GM12892 (cell line): ENCODE measurements around the gene LITAF.

Source experiments
- POLR2A ChIP-seq: IDR thresholded peaks from 2 replicates; pipeline ENCODE4 v1.6.1; 2011; ENCODE audit warnings: low read depth, low read length, control low read depth
- POLR2AphosphoS5 ChIP-seq: IDR thresholded peaks from 2 replicates; pipeline ENCODE4 v1.6.1; 2011; ENCODE audit warnings: low read depth, low read length, control low read depth

DNA sequence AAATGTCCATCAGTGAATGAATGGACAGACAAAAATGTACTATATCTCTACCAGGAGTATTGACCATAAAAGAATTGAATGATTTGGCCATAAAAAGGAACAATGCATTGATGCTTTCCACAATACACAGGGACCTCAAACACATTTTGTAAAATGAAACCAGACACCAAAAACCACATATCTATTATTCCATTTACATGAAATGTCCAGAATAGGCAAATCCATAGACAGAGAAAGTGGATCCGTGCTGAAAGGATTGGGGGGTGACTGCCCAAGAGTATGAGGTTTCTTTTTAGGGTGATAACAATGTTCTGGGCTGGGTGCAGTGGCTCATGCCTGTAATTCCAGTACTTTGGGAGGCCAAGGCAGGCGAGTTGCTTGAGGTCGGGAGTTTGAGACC is 6.9 kb upstream of the LITAF start:
- no peak for TF ChIP-seq POLR2AphosphoS5
- TF ChIP-seq POLR2A = no peak
